Body of pancreas (tissue), 4 donors: ENCODE measurements around the gene PPARA. TPM values are rescaled to one million over a fixed set of nuclear protein-coding genes. Genes with fewer than 3 reads are reported as not detected.

Experiments used
- ATAC-seq: fragments of 150-250 bp; one replicate; pipeline ENCODE4 v1.9.1; 2016
- DNase-seq, 4 donors: peaks; one replicate each; pipeline ENCODE4 v3.0.0-alpha.2; 2019
- H3K27ac ChIP-seq, 4 donors: fragments of 200-600 bp; sonication (generic); 1 replicate in 3 of 4; 2 replicates in 1 of 4; pipeline versions ENCODE4 v1.5.1 to v1.6.1; 2016 to 2019; ENCODE audit warnings: mild to moderate bottlenecking in 1 of 4, mixed read lengths in 1 of 4, moderate library complexity in 1 of 4
- H3K27me3 ChIP-seq, 2 donors: fragments of 200-600 bp; sonication (generic); one replicate each; pipeline ENCODE4 v1.6.0; 2016; ENCODE audit warnings: mild to moderate bottlenecking in 1 of 2
- H3K36me3 ChIP-seq, 2 donors: fragments of 200-600 bp; sonication (generic); replicated peaks in 1 of 2; 2 replicates each; pipeline ENCODE4 v1.5.1; 2016; ENCODE audit warnings: low read depth in 2 of 2; ENCODE audit not compliant: insufficient read depth in 1 of 2
- H3K4me1 ChIP-seq: fragments of 200-600 bp; sonication (generic); one replicate; pipeline ENCODE4 v1.6.0; 2016
- H3K4me3 ChIP-seq, 2 donors: fragments of 200-600 bp; sonication (generic); 1 replicate in 1 of 2; 2 replicates in 1 of 2; pipeline ENCODE4 v1.5.1; 2016 to 2019
- H3K9me3 ChIP-seq, 3 donors: fragments of 200-600 bp; sonication (generic); 1 replicate in 2 of 3; 2 replicates in 1 of 3; pipeline ENCODE4 v1.5.1; 2016
- POLR2A ChIP-seq, 3 donors: fragments of 450-650 bp; IDR thresholded peaks; one replicate each; pipeline ENCODE4 v1.6.1; 2016; ENCODE audit warnings: antibody characterized with exemption in 3 of 3, mild to moderate bottlenecking in 2 of 3
- WGBS, 2 donors: methylation state at CpG; one replicate each; pipeline ENCODE4 v1.1.5; 2017; 5-methylcytosine and 5-hydroxymethylcytosine counted together
- intact Hi-C: fragments of 100-400 bp; cut with DNase I; formaldehyde crosslinking; loops from one replicate; pipeline ENCODE4 v1.15.1; 2023
- total RNA-seq, 2 donors: library from RNA; depleted of rRNA; stranded (reverse); fragments of >200 nt; gene quantifications; one replicate each; pipeline ENCODE4 v1.1.0, GENCODE V29; 2016
- TF ChIP-seq, protein P1 (sequence below), 7 experiments: fragments of 450-650 bp in 4 of 7; fragments of 200-600 bp in 3 of 7; sonication (generic) in 3 of 7; IDR thresholded peaks; one replicate each; pipeline ENCODE4 v1.5.1; 2016 to 2019; ENCODE audit warnings: antibody characterized with exemption in 7 of 7

Gene PPARA
- total RNA-seq, 2 donors from 2014 or later: 15.8 to 19.8 TPM

DNA sequence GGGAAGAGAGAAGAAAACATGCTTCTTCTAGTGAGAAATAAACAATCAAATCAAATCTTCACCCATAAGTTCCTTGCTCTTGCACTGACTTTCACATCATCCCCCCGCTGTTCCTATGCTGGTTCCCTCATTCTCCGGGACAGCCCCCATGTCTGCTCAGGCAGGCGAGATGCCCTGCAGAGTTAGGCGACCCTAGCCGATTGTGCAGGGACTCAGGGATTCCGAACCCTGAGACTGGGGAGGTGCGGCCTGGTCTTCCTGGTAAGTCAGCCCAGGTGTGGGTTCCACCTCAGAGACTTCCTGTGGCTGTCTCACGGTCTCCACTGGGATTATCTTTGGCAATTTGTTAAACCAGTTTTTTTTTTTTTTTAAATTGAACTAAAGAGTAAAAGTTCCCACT lies 124.1 kb downstream of the PPARA start:
- no peaks in the 10 kb centered on the region for H3K9me3 ChIP-seq
- no peak overlapping the region for H3K4me3 ChIP-seq
- DNase-seq (no peak), ATAC-seq (no peak)
- intact Hi-C loops: no loop called here
- H3K27ac ChIP-seq: no peak overlapping the region
- 95 to 100% methylated on average over 8 of the region's 8 CpGs for WGBS, 2 donors
- no peaks in the 10 kb centered on the region for H3K27me3 ChIP-seq
- H3K36me3 ChIP-seq: peaks cover 25 to 29% of the 10 kb centered on the region in 2 donors
- TF ChIP-seq, protein P1, sequence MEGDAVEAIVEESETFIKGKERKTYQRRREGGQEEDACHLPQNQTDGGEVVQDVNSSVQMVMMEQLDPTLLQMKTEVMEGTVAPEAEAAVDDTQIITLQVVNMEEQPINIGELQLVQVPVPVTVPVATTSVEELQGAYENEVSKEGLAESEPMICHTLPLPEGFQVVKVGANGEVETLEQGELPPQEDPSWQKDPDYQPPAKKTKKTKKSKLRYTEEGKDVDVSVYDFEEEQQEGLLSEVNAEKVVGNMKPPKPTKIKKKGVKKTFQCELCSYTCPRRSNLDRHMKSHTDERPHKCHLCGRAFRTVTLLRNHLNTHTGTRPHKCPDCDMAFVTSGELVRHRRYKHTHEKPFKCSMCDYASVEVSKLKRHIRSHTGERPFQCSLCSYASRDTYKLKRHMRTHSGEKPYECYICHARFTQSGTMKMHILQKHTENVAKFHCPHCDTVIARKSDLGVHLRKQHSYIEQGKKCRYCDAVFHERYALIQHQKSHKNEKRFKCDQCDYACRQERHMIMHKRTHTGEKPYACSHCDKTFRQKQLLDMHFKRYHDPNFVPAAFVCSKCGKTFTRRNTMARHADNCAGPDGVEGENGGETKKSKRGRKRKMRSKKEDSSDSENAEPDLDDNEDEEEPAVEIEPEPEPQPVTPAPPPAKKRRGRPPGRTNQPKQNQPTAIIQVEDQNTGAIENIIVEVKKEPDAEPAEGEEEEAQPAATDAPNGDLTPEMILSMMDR (IDR thresholded peaks at IDR 0.05): no peak
- TF ChIP-seq POLR2A (IDR thresholded peaks at IDR 0.05): no peak
- H3K4me1 ChIP-seq: peaks cover 8% of the 10 kb centered on the region

DNA sequence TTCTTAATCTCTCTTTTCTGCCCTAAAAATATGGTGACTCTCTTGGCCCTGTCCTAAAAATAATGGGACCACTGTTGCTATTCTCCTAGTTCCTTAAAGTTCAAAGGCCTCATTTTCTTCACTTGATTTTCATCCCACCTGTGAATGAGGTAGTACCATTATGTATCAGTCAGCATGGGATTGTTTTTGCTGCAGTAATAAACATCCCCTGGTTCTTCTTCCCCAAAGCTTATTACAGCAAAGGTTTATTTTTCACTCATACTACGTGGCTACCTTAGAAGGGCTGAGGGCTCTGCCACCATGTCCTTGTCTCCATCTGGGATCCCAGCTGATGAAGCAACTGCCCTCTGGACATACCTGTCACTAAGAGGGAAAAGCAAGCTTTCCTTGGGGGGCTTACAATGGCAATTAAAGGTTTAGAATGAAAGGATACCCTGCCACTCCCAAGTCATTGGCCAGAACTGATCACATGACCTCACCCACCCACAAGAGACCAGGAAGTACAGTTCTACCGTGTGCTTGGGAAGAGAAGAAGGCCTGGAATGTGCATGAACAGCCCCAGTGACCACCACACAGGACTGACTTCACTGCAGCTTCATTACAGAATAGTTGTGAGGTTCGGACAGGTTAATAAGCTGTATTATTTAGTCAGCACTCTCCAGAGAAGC lies 125.3 kb downstream of the PPARA start:
- intact Hi-C loops: no loop called here
- no peaks in the 10 kb centered on the region for H3K4me1 ChIP-seq
- H3K36me3 ChIP-seq: peaks cover 27 to 40% of the 10 kb centered on the region in 2 donors
- no peak overlapping the region for H3K4me3 ChIP-seq
- TF ChIP-seq, protein P1 (IDR thresholded peaks at IDR 0.05): no peak
- TF ChIP-seq POLR2A (IDR thresholded peaks at IDR 0.05): no peak
- ATAC-seq (peak; percentile 36), DNase-seq (no peak)
- H3K9me3 ChIP-seq: no peaks in the 10 kb centered on the region
- WGBS, 2 donors: 71 to 79% methylated on average over 3 of the region's 3 CpGs
- no peaks in the 10 kb centered on the region for H3K27me3 ChIP-seq
- H3K27ac ChIP-seq: no peak overlapping the region

DNA sequence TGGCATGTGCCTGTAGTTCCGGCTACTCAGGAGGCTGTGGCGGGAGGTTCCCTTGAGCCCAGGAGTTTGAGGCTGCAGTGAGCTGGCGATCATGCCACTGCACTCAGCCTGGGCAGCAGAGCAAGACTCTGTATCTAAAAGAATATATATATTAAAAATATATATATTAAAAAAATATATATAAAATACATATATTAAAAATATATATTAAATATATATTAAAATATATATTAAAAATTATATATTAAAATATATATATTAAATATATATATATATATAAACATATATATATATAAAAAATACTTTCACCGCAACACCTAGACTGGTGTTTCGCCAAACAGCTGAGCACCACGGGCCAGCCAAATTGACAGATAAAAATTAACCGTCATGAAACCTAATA lies 126.2 kb downstream of the PPARA start:
- intact Hi-C loops: no loop called here
- Histone ChIP-seq H3K27ac (no peak overlapping the region), H3K27me3 (no peaks in the 10 kb centered on the region), H3K4me1 (no peaks in the 10 kb centered on the region), H3K36me3 (peaks cover 27 to 47% of the 10 kb centered on the region in 2 donors), H3K4me3 (no peak overlapping the region), H3K9me3 (no peaks in the 10 kb centered on the region)
- DNase-seq (no peak), ATAC-seq (no peak)
- WGBS, 2 donors: 81 to 85% methylated on average over 7 of the region's 7 CpGs
- TF ChIP-seq, protein P1 (IDR thresholded peaks at IDR 0.05): no peak
- no peak for TF ChIP-seq POLR2A (IDR thresholded peaks at IDR 0.05)

DNA sequence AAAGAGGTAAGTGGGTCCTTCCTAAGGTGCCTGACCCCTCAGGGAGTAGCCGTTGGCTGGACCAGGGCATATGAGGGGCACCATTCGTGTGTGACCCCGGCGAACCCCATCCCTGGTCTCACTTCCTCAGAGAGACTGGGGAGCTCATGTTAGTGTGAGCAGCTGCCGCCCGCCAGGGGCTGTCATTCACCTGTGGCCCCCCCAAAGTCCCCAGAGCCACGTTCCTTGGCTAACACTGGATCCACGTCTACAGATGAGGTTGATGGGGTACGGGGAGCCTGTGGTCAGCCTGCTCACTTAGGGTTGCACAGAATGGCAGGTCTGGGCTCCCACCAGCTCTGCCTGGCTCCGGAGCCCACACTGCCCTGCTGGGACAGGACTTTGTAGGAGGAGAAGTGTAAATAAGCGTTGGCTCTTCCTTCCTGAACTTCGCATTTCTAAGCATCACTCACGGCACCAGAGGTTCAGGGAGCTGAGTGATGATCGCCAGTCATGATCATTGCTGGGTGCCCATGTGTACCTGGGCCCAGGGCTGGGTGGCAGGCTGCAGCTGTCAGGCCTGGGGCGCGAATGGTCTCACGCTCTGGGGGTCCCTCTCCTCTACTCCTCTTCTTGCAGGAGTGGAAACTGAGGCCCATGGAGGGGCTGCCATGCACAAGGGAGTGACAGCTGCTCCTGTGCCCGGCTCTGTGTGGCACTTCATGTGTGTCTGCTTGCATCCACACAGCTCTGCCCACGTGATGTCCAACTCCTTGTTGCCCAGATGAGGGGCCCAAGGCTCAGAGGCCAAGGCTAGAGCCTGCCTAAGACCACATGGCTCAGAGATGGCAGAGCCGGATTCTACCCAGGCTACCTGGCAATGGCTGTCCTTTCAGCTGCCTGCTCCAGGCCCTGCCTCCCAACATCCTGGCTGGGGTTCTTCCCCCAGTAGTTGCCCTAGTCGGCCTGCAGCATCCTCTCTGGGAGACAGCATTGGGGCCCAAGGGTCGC lies 128.6 kb downstream of the PPARA start:
- H3K27ac ChIP-seq: no peak overlapping the region
- DNase-seq (no peak), ATAC-seq (no peak)
- H3K9me3 ChIP-seq: no peaks in the 10 kb centered on the region
- TF ChIP-seq, protein P1 (IDR thresholded peaks at IDR 0.05): no peak
- TF ChIP-seq POLR2A (IDR thresholded peaks at IDR 0.05): no peak
- WGBS, 2 donors: 82 to 90% methylated on average over 10 to 20 of the region's 22 CpGs
- intact Hi-C loops: no loop called here
- H3K27me3 ChIP-seq: no peaks in the 10 kb centered on the region
- peaks cover 23 to 48% of the 10 kb centered on the region in 2 donors for H3K36me3 ChIP-seq
- H3K4me3 ChIP-seq: no peak overlapping the region
- H3K4me1 ChIP-seq: no peaks in the 10 kb centered on the region
